Measurements from ENCODE around the gene COL4A2. TPM values are rescaled to one million over a fixed set of nuclear protein-coding genes. Genes with fewer than 3 reads are reported as not detected.

Gene COL4A2
- total RNA-seq, 4 donors from 2014 or later: 75.1 to 322 (median 115) TPM

DNA sequence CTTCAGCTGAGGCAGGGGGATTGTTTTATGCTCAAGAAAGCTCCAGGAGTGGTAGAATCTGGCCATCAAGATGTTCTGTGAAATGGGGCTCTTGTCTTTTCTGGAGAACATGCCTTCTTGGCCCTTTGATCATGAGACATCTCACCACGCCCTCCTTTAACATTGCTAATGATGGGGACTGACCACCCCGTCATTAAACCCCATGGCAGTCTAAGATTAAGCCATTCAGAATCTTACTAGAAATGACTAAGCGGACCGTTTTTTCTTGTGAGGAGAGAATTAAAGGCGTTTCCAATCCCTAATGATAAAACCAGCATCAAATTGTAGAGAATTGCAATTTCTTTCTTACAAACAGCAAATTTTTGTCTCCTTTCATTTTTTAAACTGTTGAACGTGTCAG, 89.4 kb downstream of the COL4A2 start:
- DNase-seq: no peak
- no peaks in the 10 kb centered on the region for H3K9me3 ChIP-seq
- H3K27me3 ChIP-seq: no peaks in the 10 kb centered on the region
- H3K36me3 ChIP-seq: no peaks in the 10 kb centered on the region
- WGBS, 2 donors (ENCODE audit: low coverage in 1 of 2): 53 to 54% methylated on average over 6 of the region's 6 CpGs
- peaks cover 8 to 40% (median 14%) of the 10 kb centered on the region in 4 donors for H3K4me1 ChIP-seq
- intact Hi-C loops (cut with DNase I; ENCODE audit: low total_unique reads): loop anchor here (2.0 to 5.0 kb wide), 2 partner anchors 16 to 44 kb away; no protein-coding TSS in a partner anchor
- peak overlapping the region; percentile 77 to 94 (median 88) for H3K27ac ChIP-seq
- TF ChIP-seq CTCF (IDR thresholded peaks at IDR 0.05) (no peak), EP300 (IDR thresholded peaks at IDR 0.05; ENCODE audit: low read depth) (no peak), POLR2AphosphoS5 (IDR thresholded peaks at IDR 0.05) (no peak), POLR2A (IDR thresholded peaks at IDR 0.05) (no peak)
- in situ Hi-C loops (cut with MboI; ENCODE audit: low pct_ligation_motif_present in 1 of 4, low pct_unique_long_range_greater_than_20kb in 1 of 4, low sequenced_read_pairs in 3 of 4): no loop called here
- H3K4me3 ChIP-seq: no peak overlapping the region

- WGBS, 2 donors (ENCODE audit: low coverage in 1 of 2): 56 to 86% methylated on average over 1 to 11 of the region's 11 CpGs
- Histone ChIP-seq H3K9me3 (no peaks in the 10 kb centered on the region), H3K4me3 (no peak overlapping the region), H3K27me3 (no peaks in the 10 kb centered on the region), H3K4me1 (peaks cover 8 to 40% (median 14%) of the 10 kb centered on the region in 4 donors), H3K27ac (peak overlapping the region; percentile 77 to 94 (median 88)), H3K36me3 (no peaks in the 10 kb centered on the region)
- TF ChIP-seq EP300 (IDR thresholded peaks at IDR 0.05; ENCODE audit: low read depth) (peak; percentile 82), POLR2AphosphoS5 (IDR thresholded peaks at IDR 0.05) (peak; percentile 69 to 80 (median 79)), POLR2A (IDR thresholded peaks at IDR 0.05) (no peak), CTCF (IDR thresholded peaks at IDR 0.05) (no peak)
- DNase-seq: peak; percentile 77
- intact Hi-C loops (cut with DNase I; ENCODE audit: low total_unique reads) (loop anchor here (2.0 to 5.0 kb wide), 2 partner anchors 16 to 45 kb away; no protein-coding TSS in a partner anchor), in situ Hi-C loops (cut with MboI; ENCODE audit: low pct_ligation_motif_present in 1 of 4, low pct_unique_long_range_greater_than_20kb in 1 of 4, low sequenced_read_pairs in 3 of 4) (no loop called here)
These were observed 89.9 kb downstream of the COL4A2 start for GRCh38 chr13:110396913-110397381.

DNA sequence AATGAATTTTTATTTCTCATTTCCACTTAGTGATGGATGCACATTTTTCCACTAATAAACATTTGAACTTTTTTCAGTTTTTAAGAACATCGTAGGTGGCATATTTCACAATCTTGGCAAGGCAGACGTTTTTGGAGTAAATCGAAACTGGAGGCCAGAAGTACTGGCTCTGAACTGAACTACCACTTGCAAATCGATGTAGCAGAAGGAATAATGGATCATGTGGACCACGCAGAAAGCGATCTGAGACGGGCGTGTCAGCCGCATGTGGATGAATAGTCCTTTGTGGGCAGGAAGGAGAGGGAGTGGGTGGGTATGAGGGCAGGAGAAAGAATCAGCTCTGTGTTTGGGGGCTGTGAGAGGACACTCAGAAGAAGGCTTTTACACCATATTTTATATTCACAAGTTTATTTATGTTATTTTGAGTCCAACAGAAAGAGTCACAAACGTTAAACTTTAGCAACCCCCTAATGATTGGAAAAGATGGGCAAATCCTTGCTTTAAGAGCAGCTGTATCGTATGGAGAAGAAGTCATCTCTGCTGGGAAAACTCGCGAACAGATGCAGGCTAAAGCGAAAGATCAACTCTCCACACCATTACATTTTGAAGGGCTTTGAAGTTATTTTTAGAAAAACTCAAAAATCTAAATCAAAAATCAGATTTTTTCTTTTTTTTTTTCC, 90.5 kb downstream of the COL4A2 start:
- intact Hi-C loops (cut with DNase I; ENCODE audit: low total_unique reads) (loop anchor here (2.0 to 5.0 kb wide), 2 partner anchors 15 to 45 kb away; no protein-coding TSS in a partner anchor), in situ Hi-C loops (cut with MboI; ENCODE audit: low pct_ligation_motif_present in 1 of 4, low pct_unique_long_range_greater_than_20kb in 1 of 4, low sequenced_read_pairs in 3 of 4) (no loop called here)
- Histone ChIP-seq H3K27me3 (no peaks in the 10 kb centered on the region), H3K9me3 (no peaks in the 10 kb centered on the region), H3K4me1 (peaks cover 8 to 40% (median 14%) of the 10 kb centered on the region in 4 donors), H3K36me3 (no peaks in the 10 kb centered on the region), H3K27ac (peak overlapping the region; percentile 72 to 94 (median 88)), H3K4me3 (no peak overlapping the region)
- TF ChIP-seq EP300 (IDR thresholded peaks at IDR 0.05; ENCODE audit: low read depth): no peak
- TF ChIP-seq POLR2AphosphoS5 (IDR thresholded peaks at IDR 0.05): no peak
- no peak for TF ChIP-seq POLR2A (IDR thresholded peaks at IDR 0.05)
- no peak for TF ChIP-seq CTCF (IDR thresholded peaks at IDR 0.05)
- WGBS, 2 donors (ENCODE audit: low coverage in 1 of 2): 66 to 83% methylated on average over 11 to 14 of the region's 14 CpGs
- no peak for DNase-seq

GRCh38 chr13:110398564-110399507, 91.8 kb downstream of the COL4A2 start:
- Histone ChIP-seq H3K36me3 (no peaks in the 10 kb centered on the region), H3K4me1 (peaks cover 8 to 40% (median 14%) of the 10 kb centered on the region in 4 donors), H3K27me3 (no peaks in the 10 kb centered on the region), H3K9me3 (no peaks in the 10 kb centered on the region), H3K27ac (peak overlapping the region; percentile 72 to 94 (median 88)), H3K4me3 (no peak overlapping the region)
- TF ChIP-seq EP300 (IDR thresholded peaks at IDR 0.05; ENCODE audit: low read depth) (no peak), POLR2A (IDR thresholded peaks at IDR 0.05) (no peak), POLR2AphosphoS5 (IDR thresholded peaks at IDR 0.05) (no peak), CTCF (IDR thresholded peaks at IDR 0.05) (no peak)
- intact Hi-C loops (cut with DNase I; ENCODE audit: low total_unique reads) (loop anchor here (5.0 kb wide), 1 partner anchor 47 kb away; no protein-coding TSS in a partner anchor), in situ Hi-C loops (cut with MboI; ENCODE audit: low pct_ligation_motif_present in 1 of 4, low pct_unique_long_range_greater_than_20kb in 1 of 4, low sequenced_read_pairs in 3 of 4) (no loop called here)
- no peak for DNase-seq
- 71 to 82% methylated on average over 7 of the region's 7 CpGs for WGBS, 2 donors (ENCODE audit: low coverage in 1 of 2)

All from transverse colon (tissue), 4 donors.